Omental fat pad (tissue), 4 donors: Measurements from ENCODE around the gene RALGAPB. TPM values are rescaled to one million over a fixed set of nuclear protein-coding genes. Genes with fewer than 3 reads are reported as not detected.

ENCODE experiments used
- ATAC-seq: fragments of 150-250 bp; one replicate; pipeline ENCODE4 v1.9.1; 2016; ENCODE audit warnings: mild to moderate bottlenecking, moderate library complexity; ENCODE audit not compliant: low FRiP score
- DNase-seq: peaks from one replicate; pipeline ENCODE4 v3.0.0-alpha.2; 2019; ENCODE audit warnings: low spot score
- total RNA-seq, 4 donors: library from RNA; depleted of rRNA; stranded (reverse); fragments of >200 nt; gene quantifications; one replicate each; pipeline ENCODE4 v1.1.0, GENCODE V29; 2016
- TF ChIP-seq, protein P1 (sequence below), 3 donors: fragments of 450-650 bp; IDR thresholded peaks; one replicate each; pipeline ENCODE4 v1.5.1; 2016 to 2017; ENCODE audit warnings: antibody characterized with exemption in 3 of 3, mild to moderate bottlenecking in 3 of 3, moderate library complexity in 2 of 3

RALGAPB gene
- total RNA-seq, 4 donors from 2014 or later = 27.1 to 39.9 (median 32.3) TPM

DNA sequence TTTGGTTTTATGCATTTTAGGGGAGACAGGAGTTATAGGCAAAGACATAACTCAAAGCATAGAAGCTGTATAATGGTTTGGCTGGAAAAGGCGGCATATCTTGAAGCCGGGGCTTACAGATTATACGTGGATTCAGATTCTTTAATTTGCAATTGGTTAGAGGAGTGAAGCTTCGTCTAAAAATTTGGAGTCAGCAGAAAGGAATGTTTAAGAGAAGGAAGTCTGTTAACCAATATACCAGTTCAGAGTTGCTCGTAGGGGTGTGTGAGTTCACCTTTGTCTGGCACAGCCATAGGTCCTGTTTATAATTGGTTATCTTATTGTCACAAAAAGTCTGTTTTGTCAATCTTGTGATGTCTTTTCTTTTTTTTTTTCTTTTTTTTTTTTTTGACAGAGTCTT lies 137.9 kb downstream of the RALGAPB start:
- TF ChIP-seq, protein P1, sequence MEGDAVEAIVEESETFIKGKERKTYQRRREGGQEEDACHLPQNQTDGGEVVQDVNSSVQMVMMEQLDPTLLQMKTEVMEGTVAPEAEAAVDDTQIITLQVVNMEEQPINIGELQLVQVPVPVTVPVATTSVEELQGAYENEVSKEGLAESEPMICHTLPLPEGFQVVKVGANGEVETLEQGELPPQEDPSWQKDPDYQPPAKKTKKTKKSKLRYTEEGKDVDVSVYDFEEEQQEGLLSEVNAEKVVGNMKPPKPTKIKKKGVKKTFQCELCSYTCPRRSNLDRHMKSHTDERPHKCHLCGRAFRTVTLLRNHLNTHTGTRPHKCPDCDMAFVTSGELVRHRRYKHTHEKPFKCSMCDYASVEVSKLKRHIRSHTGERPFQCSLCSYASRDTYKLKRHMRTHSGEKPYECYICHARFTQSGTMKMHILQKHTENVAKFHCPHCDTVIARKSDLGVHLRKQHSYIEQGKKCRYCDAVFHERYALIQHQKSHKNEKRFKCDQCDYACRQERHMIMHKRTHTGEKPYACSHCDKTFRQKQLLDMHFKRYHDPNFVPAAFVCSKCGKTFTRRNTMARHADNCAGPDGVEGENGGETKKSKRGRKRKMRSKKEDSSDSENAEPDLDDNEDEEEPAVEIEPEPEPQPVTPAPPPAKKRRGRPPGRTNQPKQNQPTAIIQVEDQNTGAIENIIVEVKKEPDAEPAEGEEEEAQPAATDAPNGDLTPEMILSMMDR (IDR thresholded peaks at IDR 0.05) = no peak
- no peak for DNase-seq
- ATAC-seq = no peak

DNA sequence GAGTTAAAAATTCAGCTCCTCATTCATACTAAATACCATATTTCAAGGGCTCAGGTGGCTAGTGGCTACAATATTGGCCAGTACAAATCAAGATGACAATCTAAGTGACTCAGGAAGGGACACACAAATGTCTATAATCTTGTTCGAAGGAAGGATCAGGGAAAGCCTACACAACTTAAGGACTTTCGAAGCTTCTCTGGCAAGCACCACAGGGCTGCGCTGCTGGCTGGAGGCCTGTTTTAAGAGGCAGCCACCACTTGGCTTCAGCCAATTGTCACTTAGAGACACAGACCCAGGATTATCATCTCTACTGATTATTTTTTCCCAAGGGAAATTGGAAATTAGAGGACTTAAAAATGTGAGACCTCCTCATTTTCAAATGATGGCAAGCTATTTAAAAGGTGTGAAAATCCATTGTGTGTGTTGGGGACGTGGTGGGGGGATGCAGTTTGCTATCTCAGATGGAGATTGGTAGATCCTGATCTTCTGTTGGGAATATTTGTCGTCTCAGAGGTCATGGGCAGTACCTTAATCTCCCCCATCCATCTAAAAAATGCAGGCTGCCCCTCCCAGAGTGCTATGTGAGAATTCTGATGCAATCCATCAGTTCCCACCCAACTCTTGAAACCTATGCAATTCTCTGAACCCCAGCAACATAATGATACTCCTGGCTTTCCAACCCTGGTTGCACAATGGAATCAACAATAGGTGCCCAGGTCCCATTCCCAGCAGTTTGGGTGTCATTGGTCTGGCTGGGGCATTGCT lies 140.3 kb downstream of the RALGAPB start:
- ATAC-seq (no peak), DNase-seq (no peak)
- TF ChIP-seq, protein P1 (IDR thresholded peaks at IDR 0.05) = no peak

DNA sequence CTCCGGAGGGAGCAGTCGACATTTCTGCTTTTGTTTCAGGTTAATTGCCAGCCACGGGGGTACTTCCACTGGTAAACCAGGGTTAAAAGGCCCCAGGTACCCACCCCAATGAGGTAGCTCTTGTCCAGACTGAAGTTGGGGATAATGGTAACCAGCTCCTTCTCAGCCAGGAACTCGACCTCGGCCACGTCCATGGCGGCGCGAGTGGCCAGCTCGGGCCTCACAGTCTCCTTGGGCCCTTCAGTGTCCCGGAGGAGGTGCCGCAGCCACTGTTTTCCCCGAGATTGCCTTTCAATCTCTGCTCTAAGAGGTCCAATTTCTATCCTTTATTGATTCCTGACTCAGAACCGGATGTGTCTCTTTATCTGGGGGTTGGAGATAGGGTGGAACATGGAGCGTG lies 142.6 kb downstream of the RALGAPB start:
- DNase-seq = no peak
- TF ChIP-seq, protein P1 (IDR thresholded peaks at IDR 0.05) = no peak
- ATAC-seq = no peak

DNA sequence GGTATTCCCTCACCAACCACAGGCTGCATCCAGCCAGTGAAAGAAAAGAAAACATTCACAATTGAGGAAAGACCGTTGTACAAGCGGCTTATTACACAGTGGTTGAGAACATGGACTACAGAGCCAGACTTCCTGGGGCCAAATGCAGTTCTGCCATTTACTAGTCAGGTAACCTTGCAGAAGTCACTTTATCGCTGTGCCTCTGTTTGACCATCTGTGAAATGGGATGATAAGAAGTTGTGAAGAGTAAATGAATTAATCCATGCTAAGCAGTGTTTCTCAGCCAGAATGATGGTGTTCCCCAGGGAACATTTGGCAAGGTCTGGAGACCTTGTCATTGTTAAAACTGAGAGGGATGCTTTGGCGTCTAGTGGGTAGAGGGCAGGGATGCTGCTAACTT lies 143.8 kb downstream of the RALGAPB start:
- ATAC-seq (no peak), DNase-seq (no peak)

DNA sequence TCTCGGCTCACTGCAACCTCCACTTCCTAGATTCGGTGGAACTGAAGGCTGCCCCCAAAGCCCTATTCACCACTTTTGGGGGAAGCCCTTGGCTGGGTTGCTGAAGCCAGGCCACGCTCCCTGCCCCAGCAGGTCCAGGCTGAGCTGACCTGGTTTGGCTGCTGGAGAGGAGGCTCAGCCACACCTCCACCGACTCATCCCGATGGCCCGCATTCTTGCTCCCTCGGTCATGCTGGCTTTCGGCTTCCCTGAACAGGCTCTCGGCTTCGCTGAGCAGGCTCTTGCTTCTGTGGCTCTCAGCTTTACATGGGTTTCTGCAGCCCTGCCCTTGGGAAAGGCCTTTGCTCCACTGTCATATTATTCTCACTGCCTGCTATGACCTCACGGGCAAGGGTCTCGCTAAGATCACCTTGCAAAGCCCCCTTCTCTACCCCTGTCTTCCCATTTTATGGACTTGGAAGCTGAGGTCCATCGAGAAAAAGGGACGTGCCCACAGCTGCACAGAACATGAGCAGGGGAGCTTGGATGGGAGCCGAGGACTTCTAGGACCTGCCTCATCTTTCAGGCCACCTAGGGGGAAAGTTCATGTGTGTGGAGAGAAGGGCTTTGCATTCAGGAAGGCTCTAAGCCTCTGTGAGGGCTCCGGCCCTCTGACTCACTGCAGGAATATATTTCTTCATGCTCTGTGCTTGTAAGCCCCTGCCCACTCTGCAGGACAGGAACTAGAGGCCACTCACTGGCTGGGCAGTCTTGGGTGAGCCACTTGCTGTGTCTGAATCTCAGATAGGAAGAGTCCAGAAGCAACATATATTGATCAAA lies 144.6 kb downstream of the RALGAPB start:
- no peak for DNase-seq
- ATAC-seq = no peak
- TF ChIP-seq, protein P1 (IDR thresholded peaks at IDR 0.05) = no peak

More for the DNA sequence above, 143.8 kb downstream of the RALGAPB start:
- TF ChIP-seq, protein P1 (IDR thresholded peaks at IDR 0.05) = no peak

DNA sequence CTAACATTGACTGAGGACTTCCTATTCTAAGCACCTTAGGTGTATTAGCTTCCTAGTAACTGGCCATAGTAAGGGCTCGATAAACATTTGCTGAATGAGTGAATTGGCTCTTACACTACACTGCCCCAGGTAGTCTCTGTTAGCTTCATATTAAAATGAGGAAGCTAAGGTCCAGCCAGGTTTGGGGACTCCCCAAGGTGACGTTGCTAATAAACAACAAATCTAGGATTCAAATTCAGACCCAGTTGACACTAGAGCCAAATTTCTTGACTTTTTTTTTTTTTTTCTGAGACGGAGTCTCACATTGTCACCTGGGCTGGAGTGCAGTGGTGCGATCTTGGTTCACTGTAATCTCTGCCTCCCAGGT lies 145.2 kb downstream of the RALGAPB start:
- DNase-seq (no peak), ATAC-seq (no peak)
- TF ChIP-seq, protein P1 (IDR thresholded peaks at IDR 0.05) = no peak
